Right cardiac atrium (tissue), 5 donors: ENCODE measurements around the gene NTHL1. TPM values are rescaled to one million over a fixed set of nuclear protein-coding genes. Genes with fewer than 3 reads are reported as not detected.
A peak's percentile ranks its signal among the peaks of the same experiment; 100 is the strongest.

Experiments
- ATAC-seq, 2 donors: fragments of 200-7000 bp; cut with Tn5 transposase; one replicate each; pipeline versions ENCODE4 v1.8.0 to v1.9.1; 2020; ENCODE audit warnings: moderate library complexity in 2 of 2, mild to moderate bottlenecking in 1 of 2
- DNase-seq, 3 donors: peaks; one replicate each; pipeline ENCODE4 v3.0.0-alpha.2; 2020
- H3K27ac ChIP-seq: one replicate; pipeline ENCODE4 v1.5.1; 2013; ENCODE audit warnings: mild to moderate bottlenecking, low read length, control low read depth, moderate library complexity
- H3K27me3 ChIP-seq: one replicate; pipeline ENCODE4 v1.6.1; 2013; ENCODE audit not compliant: control insufficient read depth, insufficient read depth
- H3K4me1 ChIP-seq: one replicate; pipeline ENCODE4 v1.6.1; 2013; ENCODE audit warnings: low read length; ENCODE audit not compliant: control insufficient read depth, insufficient read depth
- H3K4me3 ChIP-seq: one replicate; pipeline ENCODE4 v1.5.1; 2013; ENCODE audit warnings: low read length, control low read depth
- H3K9me3 ChIP-seq: one replicate; pipeline ENCODE4 v1.6.1; 2013; ENCODE audit warnings: low read length; ENCODE audit not compliant: control insufficient read depth
- WGBS: extraction: QIAGEN DNeasy Blood & Tissue Kit; methylation state at CpG from one replicate; pipeline ENCODE4 v1.1.7; 2013; 5-methylcytosine and 5-hydroxymethylcytosine counted together
- intact Hi-C, 4 donors: fragments of 100-400 bp; cut with DNase I; formaldehyde crosslinking; loops; one replicate each; pipeline versions ENCODE4 v1.11.0 to v1.14.0; 2022 to 2023
- polyA plus RNA-seq: library from polyadenylated mRNA; stranded (reverse); fragments of 200-250 nt; gene quantifications from one replicate; pipeline ENCODE4 v1.2.3, GENCODE V29; 2013
- total RNA-seq, 4 donors: library from RNA; stranded (reverse); fragmentation: NEBNext Ultra II Directional; extraction: Animal tissue kit (Norgen Biotek cat#: 25700); gene quantifications; one replicate each; pipeline ENCODE4 v1.2.1, GENCODE V29; 2021
- donor health status: healthy with polysubstance abuse.
- donor health status: DM: no; HTN: yes; CAD: no.
- donor health status: DM: no; HTN: no; CAD: no.
- donor health status: DM: no; HTN: yes; CAD: no; lungs with severe emphysema.
- donor health status: DM: yes; HTN: yes; CAD: no.

The NTHL1 gene
- total and polyA plus RNA-seq, 5 donors, result 4.3 to 21.3 (median 13.4) TPM

- intact Hi-C loops, result no loop called here
- DNase-seq, result no peak
- no peak overlapping the region for H3K4me3 ChIP-seq
Observed at GRCh38 chr16:2090481-2090776, 42.8 kb upstream of the NTHL1 start.

GRCh38 chr16:2089706-2090480, 42.3 kb upstream of the NTHL1 start:
- Histone ChIP-seq H3K27me3 (no peaks in the 10 kb centered on the region), H3K4me3 (no peak overlapping the region), H3K9me3 (no peaks in the 10 kb centered on the region), H3K27ac (peak overlapping the region; percentile 53), H3K4me1 (no peaks in the 10 kb centered on the region)
- DNase-seq (no peak), ATAC-seq (peak in 1 of 2 donors; percentile 2)
- intact Hi-C loops, result no loop called here
- WGBS, result 86% methylated on average over 44 of the region's 44 CpGs

More at GRCh38 chr16:2090481-2090776, 42.8 kb upstream of the NTHL1 start:
- WGBS, result 77% methylated on average over 14 of the region's 14 CpGs
- Histone ChIP-seq H3K27ac (peak overlapping the region; percentile 53), H3K9me3 (no peaks in the 10 kb centered on the region), H3K4me1 (no peaks in the 10 kb centered on the region), H3K27me3 (no peaks in the 10 kb centered on the region)
- ATAC-seq, result peak; percentile 4 to 10

GRCh38 chr16:2088759-2089358, 41.2 kb upstream of the NTHL1 start:
- H3K9me3 ChIP-seq, result no peaks in the 10 kb centered on the region
- H3K4me1 ChIP-seq, result no peaks in the 10 kb centered on the region
- no peak overlapping the region for H3K4me3 ChIP-seq
- no peak overlapping the region for H3K27ac ChIP-seq
- WGBS, result 91% methylated on average over 20 of the region's 20 CpGs
- ATAC-seq (no peak), DNase-seq (no peak)
- H3K27me3 ChIP-seq, result no peaks in the 10 kb centered on the region
- intact Hi-C loops, result no loop called here

GRCh38 chr16:2087748-2088631, 40.4 kb upstream of the NTHL1 start:
- no peak for DNase-seq
- WGBS, result 91% methylated on average over 41 of the region's 41 CpGs
- H3K27ac ChIP-seq, result no peak overlapping the region
- H3K4me3 ChIP-seq, result no peak overlapping the region
- H3K27me3 ChIP-seq, result no peaks in the 10 kb centered on the region
- H3K4me1 ChIP-seq, result no peaks in the 10 kb centered on the region
- intact Hi-C loops, result no loop called here
- ATAC-seq, result no peak
- no peaks in the 10 kb centered on the region for H3K9me3 ChIP-seq

GRCh38 chr16:2086812-2087747, 39.4 kb upstream of the NTHL1 start:
- H3K4me1 ChIP-seq, result no peaks in the 10 kb centered on the region
- no peaks in the 10 kb centered on the region for H3K27me3 ChIP-seq
- H3K4me3 ChIP-seq, result no peak overlapping the region
- no peak for DNase-seq
- no peak for ATAC-seq
- no peaks in the 10 kb centered on the region for H3K9me3 ChIP-seq
- H3K27ac ChIP-seq, result no peak overlapping the region
- intact Hi-C loops, result no loop called here
- 86% methylated on average over 30 of the region's 30 CpGs for WGBS

GRCh38 chr16:2086106-2086742, 38.6 kb upstream of the NTHL1 start:
- no peak for ATAC-seq
- Histone ChIP-seq H3K4me3 (no peak overlapping the region), H3K4me1 (no peaks in the 10 kb centered on the region), H3K27ac (no peak overlapping the region), H3K27me3 (no peaks in the 10 kb centered on the region), H3K9me3 (no peaks in the 10 kb centered on the region)
- intact Hi-C loops, result no loop called here
- DNase-seq, result no peak
- WGBS, result 90% methylated on average over 27 of the region's 27 CpGs

- ATAC-seq, result no peak
- WGBS, result 76% methylated on average over 14 of the region's 14 CpGs
- intact Hi-C loops, result no loop called here
- H3K4me3 ChIP-seq, result no peak overlapping the region
- no peak overlapping the region for H3K27ac ChIP-seq
- no peaks in the 10 kb centered on the region for H3K4me1 ChIP-seq
- no peaks in the 10 kb centered on the region for H3K9me3 ChIP-seq
- no peaks in the 10 kb centered on the region for H3K27me3 ChIP-seq
- DNase-seq, result no peak
Observed at GRCh38 chr16:2085669-2086068, 38.0 kb upstream of the NTHL1 start.

- ATAC-seq (no peak), DNase-seq (no peak)
- Histone ChIP-seq H3K4me1 (no peaks in the 10 kb centered on the region), H3K27ac (no peak overlapping the region), H3K4me3 (no peak overlapping the region), H3K27me3 (no peaks in the 10 kb centered on the region), H3K9me3 (no peaks in the 10 kb centered on the region)
- WGBS, result 90% methylated on average over 29 of the region's 29 CpGs
- intact Hi-C loops, result no loop called here
Observed at GRCh38 chr16:2084895-2085625, 37.4 kb upstream of the NTHL1 start.

- intact Hi-C loops, result no loop called here
- WGBS, result 89% methylated on average over 44 of the region's 44 CpGs
- ATAC-seq, result no peak
- Histone ChIP-seq H3K4me3 (no peak overlapping the region), H3K27me3 (no peaks in the 10 kb centered on the region), H3K9me3 (no peaks in the 10 kb centered on the region), H3K4me1 (no peaks in the 10 kb centered on the region), H3K27ac (no peak overlapping the region)
- no peak for DNase-seq
Observed at GRCh38 chr16:2083876-2084780, 36.5 kb upstream of the NTHL1 start.
